NCI-H2107 (cell line): ENCODE data around the gene XRRA1.
A peak's percentile ranks its signal among the peaks of the same experiment; 100 is the strongest.
"Not testable (repeated sequence)": the region's sequence is repeated elsewhere in the genome, so short reads cannot be mapped to it uniquely, and the experiment has no call there.

Experiments used
- DNase-seq: peaks from one replicate; lab custom pipeline; 2025; lab: John Stamatoyannopoulos, UW

The XRRA1 gene

GRCh38 chr11:74948898-74949752 is at the start of gene XRRA1, which contains the start of gene SPCS2:
XRRA1 (minus strand) TSS chr11:74949091; CDS start chr11:74940878, 8,213 bp downstream.
SPCS2 (plus strand) TSS chr11:74949266; CDS start chr11:74949286, 20 bp downstream.
- DNase-seq = peak; percentile 91

- DNase-seq = no peak
Measured at GRCh38 chr11:74992852-74993251, 44.0 kb upstream of the XRRA1 start.

GRCh38 chr11:74990941-74991340 is 42.0 kb upstream of the XRRA1 start:
- no peak for DNase-seq

- not testable (repeated sequence) for DNase-seq
Measured at GRCh38 chr11:74990150-74990549, 41.3 kb upstream of the XRRA1 start.

GRCh38 chr11:74989260-74989638 is 40.4 kb upstream of the XRRA1 start:
- DNase-seq = no peak

- DNase-seq = peak; percentile 69
Measured at GRCh38 chr11:74988541-74989259, 39.8 kb upstream of the XRRA1 start, which contains the start of gene NEU3. NEU3 (plus strand) TSS chr11:74988933; CDS start chr11:74989061, 128 bp downstream.

GRCh38 chr11:74984730-74985129 is 35.8 kb upstream of the XRRA1 start:
- no peak for DNase-seq

- no peak for DNase-seq
Measured at GRCh38 chr11:74984070-74984469, 35.2 kb upstream of the XRRA1 start.

- DNase-seq = no peak
Measured at GRCh38 chr11:74981888-74982287, 33.0 kb upstream of the XRRA1 start.

GRCh38 chr11:74980634-74981033 is 31.7 kb upstream of the XRRA1 start:
- no peak for DNase-seq

GRCh38 chr11:74978041-74978440 is 29.1 kb upstream of the XRRA1 start:
- DNase-seq = no peak

- no peak for DNase-seq
Measured at GRCh38 chr11:74971424-74971823, 22.5 kb upstream of the XRRA1 start.

- no peak for DNase-seq
Measured at GRCh38 chr11:74970852-74971395, 22.0 kb upstream of the XRRA1 start.

- DNase-seq = no peak
Measured at GRCh38 chr11:74966651-74967050, 17.8 kb upstream of the XRRA1 start.

- not testable (repeated sequence) for DNase-seq
Measured at GRCh38 chr11:74960128-74960527, 11.2 kb upstream of the XRRA1 start.

- no peak for DNase-seq
Measured at GRCh38 chr11:74957937-74958629, 9.2 kb upstream of the XRRA1 start.

- DNase-seq = no peak
Measured at GRCh38 chr11:74956397-74957015, 7.6 kb upstream of the XRRA1 start.

- no peak for DNase-seq
Measured at GRCh38 chr11:74954199-74954598, 5.3 kb upstream of the XRRA1 start.

- DNase-seq = no peak
Measured at GRCh38 chr11:74953451-74953850, 4.6 kb upstream of the XRRA1 start.

- no peak for DNase-seq
Measured at GRCh38 chr11:74952752-74953151, 3.9 kb upstream of the XRRA1 start.

GRCh38 chr11:74951226-74951625 is 2.3 kb upstream of the XRRA1 start:
- no peak for DNase-seq
